IMR-90 (cell line): ENCODE results near the gene SMYD2. TPM values are rescaled to one million over a fixed set of nuclear protein-coding genes. Genes with fewer than 3 reads are reported as not detected.

ENCODE experiments used
- ATAC-seq: fragments of 200-7000 bp; cut with Tn5 transposase; 2 replicates; pipeline ENCODE4 v1.9.1; 2020; ENCODE audit warnings: low read depth, mild to moderate bottlenecking, moderate library complexity
- BruUV-seq: library from RNA; stranded (reverse); fragments of 400-500 nt; replicated peaks from 2 replicates; lab custom pipeline; 2021; lab: Mats Ljungman, UMichigan
- CTCF ChIA-PET: fragments of 300-600 bp; formaldehyde crosslinking; extraction: SDS; loops from one replicate; lab custom pipeline; 2021; ENCODE audit warnings: antibody characterized with exemption; lab: Yijun Ruan, JAX
- POLR2A ChIA-PET: fragments of 300-600 bp; sonication (Branson Sonifier 250); formaldehyde crosslinking; loops from one replicate; lab custom pipeline; 2022; ENCODE audit warnings: antibody characterized with exemption; ENCODE audit not compliant: unreplicated experiment; lab: Charles Lee
- DNase-seq: peaks from one replicate; pipeline ENCODE4 v3.0.0; 2013
- H2AFZ ChIP-seq: replicated peaks from 2 replicates; pipeline ENCODE3; 2013; ENCODE audit warnings: low read length, mild to moderate bottlenecking; ENCODE audit not compliant: poor library complexity
- H2AK5ac ChIP-seq: 2 replicates; pipeline ENCODE4 v1.6.1; 2013; ENCODE audit warnings: low read depth, low read length, inconsistent platforms
- H2AK9ac ChIP-seq: replicated peaks from 2 replicates; pipeline ENCODE3; 2013; ENCODE audit warnings: mild to moderate bottlenecking, low read depth, low read length, moderate library complexity; ENCODE audit not compliant: poor library complexity
- H2BK120ac ChIP-seq: 2 replicates; pipeline ENCODE4 v1.6.1; 2013; ENCODE audit warnings: low read depth, low read length, inconsistent platforms
- H2BK15ac ChIP-seq: 3 replicates; pipeline ENCODE4 v1.6.1; 2013; ENCODE audit warnings: low read depth, low read length, inconsistent platforms
- H2BK20ac ChIP-seq: 2 replicates; pipeline ENCODE4 v1.6.1; 2013; ENCODE audit warnings: low read depth, mild to moderate bottlenecking, inconsistent platforms, low read length, moderate library complexity
- H2BK5ac ChIP-seq: 2 replicates; pipeline ENCODE4 v1.6.1; 2013; ENCODE audit warnings: mild to moderate bottlenecking, low read depth, low read length, inconsistent platforms; ENCODE audit not compliant: poor library complexity, severe bottlenecking
- H3K14ac ChIP-seq: replicated peaks from 2 replicates; pipeline ENCODE4 v1.6.1; 2013; ENCODE audit warnings: low read depth, low read length, inconsistent platforms
- H3K18ac ChIP-seq: 2 replicates; pipeline ENCODE4 v1.6.1; 2013; ENCODE audit warnings: low read depth, low read length, control low read depth
- H3K23ac ChIP-seq: 2 replicates; pipeline ENCODE4 v1.6.1; 2013; ENCODE audit warnings: low read depth, low read length, inconsistent platforms
- H3K27ac ChIP-seq: 2 replicates; pipeline ENCODE4 v1.5.1; 2013; ENCODE audit warnings: mild to moderate bottlenecking, control low read depth, low read length; ENCODE audit not compliant: insufficient read depth
- H3K27me3 ChIP-seq: 2 replicates; pipeline ENCODE4 v1.6.1; 2013; ENCODE audit warnings: low read length; ENCODE audit not compliant: control insufficient read depth, insufficient read depth
- H3K36me3 ChIP-seq: 2 replicates; pipeline ENCODE4 v1.6.1; 2013; ENCODE audit warnings: low read length, mixed read lengths; ENCODE audit not compliant: control insufficient read depth, insufficient read depth
- H3K4ac ChIP-seq: 2 replicates; pipeline ENCODE4 v1.6.1; 2013; ENCODE audit warnings: low read depth, low read length, inconsistent platforms
- H3K4me1 ChIP-seq: 2 replicates; pipeline ENCODE4 v1.6.1; 2013; ENCODE audit warnings: low read length, mixed read lengths; ENCODE audit not compliant: control insufficient read depth, insufficient read depth
- H3K4me2 ChIP-seq: 2 replicates; pipeline ENCODE4 v1.6.1; 2013; ENCODE audit warnings: low read depth, mild to moderate bottlenecking, control low read depth, low read length, moderate library complexity
- H3K4me3 ChIP-seq: 2 replicates; pipeline ENCODE4 v1.5.1; 2013; ENCODE audit warnings: low read depth, mild to moderate bottlenecking, control low read depth, low read length, moderate library complexity; ENCODE audit not compliant: insufficient read depth
- H3K56ac ChIP-seq: 2 replicates; pipeline ENCODE4 v1.6.1; 2013; ENCODE audit warnings: low read length, inconsistent platforms; ENCODE audit not compliant: insufficient read depth; ENCODE audit errors: extremely low read depth
- H3K79me1 ChIP-seq, 2 experiments: 2 replicates each; pipeline ENCODE4 v1.6.1; 2013; ENCODE audit warnings: low read length in 2 of 2, inconsistent platforms in 1 of 2, low read depth in 1 of 2
- H3K9ac ChIP-seq: 2 replicates; pipeline ENCODE4 v1.6.1; 2013; ENCODE audit warnings: low read depth, low read length, control low read depth
- H3K9me1 ChIP-seq: 2 replicates; pipeline ENCODE4 v1.6.1; 2013; ENCODE audit warnings: low read length, inconsistent platforms; ENCODE audit not compliant: insufficient read depth
- H3K9me3 ChIP-seq: 2 replicates; pipeline ENCODE4 v1.6.1; 2013; ENCODE audit warnings: low read length; ENCODE audit not compliant: control insufficient read depth, insufficient read depth
- H4K20me1 ChIP-seq: 2 replicates; pipeline ENCODE4 v1.6.1; 2013; ENCODE audit warnings: low read length, inconsistent platforms; ENCODE audit not compliant: insufficient read depth
- H4K5ac ChIP-seq: 2 replicates; pipeline ENCODE4 v1.6.1; 2013; ENCODE audit warnings: mild to moderate bottlenecking, low read depth, low read length, control low read depth
- H4K8ac ChIP-seq, 2 experiments: 2 replicates each; pipeline ENCODE4 v1.6.1; 2013; ENCODE audit warnings: low read depth in 2 of 2, low read length in 2 of 2, control low read depth in 1 of 2, inconsistent platforms in 1 of 2
- H4K91ac ChIP-seq: 2 replicates; pipeline ENCODE4 v1.6.1; 2013; ENCODE audit warnings: low read depth, low read length, inconsistent platforms; ENCODE audit not compliant: insufficient read depth
- POLR2A ChIP-seq: IDR thresholded peaks from 2 replicates; pipeline ENCODE4 v1.6.1; 2012; ENCODE audit warnings: mild to moderate bottlenecking, low read depth, low read length
- WGBS, 2 experiments: methylation state at CpG; one replicate each; pipeline versions ENCODE4 v1.1.5 to v1.1.7; 2013; ENCODE audit warnings: missing lambda C conversion rate in 2 of 2; ENCODE audit not compliant: insufficient read length in 1 of 2; ENCODE audit errors: extremely low coverage in 2 of 2; 5-methylcytosine and 5-hydroxymethylcytosine counted together
- dilution Hi-C: fragments of 300-500 bp; cut with HindIII; formaldehyde crosslinking; loops from one replicate; pipeline ENCODE4 v1.14.3; 2018; ENCODE audit warnings: low sequenced_read_pairs; ENCODE audit not compliant: unreplicated experiment
- in situ Hi-C: fragments of 300-500 bp; cut with MboI; formaldehyde crosslinking; loops from 3 replicates; pipeline ENCODE4 v1.14.3; 2019; ENCODE audit warnings: low sequenced_read_pairs, inconsistent platforms, mixed read lengths
- intact Hi-C: fragments of 100-400 bp; cut with micrococcal nuclease; formaldehyde crosslinking; loops from 2 replicates; pipeline ENCODE4 v1.10.0; 2022
- polyA plus RNA-seq, 3 experiments: library from polyadenylated mRNA; depleted of rRNA; stranded (reverse); fragments of >200 nt; gene quantifications; 2 replicates each; pipeline ENCODE4 v1.2.3, GENCODE V29; 2012; ENCODE audit warnings: low replicate concordance in 1 of 3
- total RNA-seq: library from RNA; depleted of rRNA; stranded (reverse); fragments of >200 nt; gene quantifications from 2 replicates; pipeline ENCODE4 v1.2.3, GENCODE V29; 2012

Gene SMYD2
- total and polyA plus RNA-seq, 2 of the 4 experiments (the other 2 are of a cell fraction) = 32.7 to 61.7 TPM

GRCh38 chr1:214364786-214365295 lies 83.9 kb downstream of the SMYD2 start:
- no peaks in the 10 kb centered on the region for H3K4me1 ChIP-seq
- H3K4me3 ChIP-seq = no peak overlapping the region
- H3K27me3 ChIP-seq = no peaks in the 10 kb centered on the region
- TF ChIP-seq POLR2A = no peak
- POLR2A ChIA-PET = no interaction called here
- no peak overlapping the region for H2BK120ac ChIP-seq
- H4K8ac ChIP-seq = no peak overlapping the region
- H3K36me3 ChIP-seq = peaks cover 53% of the 10 kb centered on the region
- no peak overlapping the region for H4K91ac ChIP-seq
- CTCF ChIA-PET = no interaction called here
- H4K20me1 ChIP-seq = no peaks in the 10 kb centered on the region; the same call in 1 of the 2 replicates
- no peak overlapping the region for H3K4me2 ChIP-seq
- no TSS peak for BruUV-seq
- DNase-seq (no peak), ATAC-seq (no peak)
- H2BK20ac ChIP-seq = no peak overlapping the region
- no peak overlapping the region for H3K27ac ChIP-seq
- no peak overlapping the region for H3K18ac ChIP-seq
- no peaks in the 10 kb centered on the region for H3K9me3 ChIP-seq
- dilution Hi-C loops (no loop called here), in situ Hi-C loops (no loop called here), intact Hi-C loops (no loop called here)
- H3K9me1 ChIP-seq = peaks cover 19% of the 10 kb centered on the region
- H3K79me1 ChIP-seq = peaks cover 31 to 49% of the 10 kb centered on the region in 2 experiments
- H3K4ac ChIP-seq = no peak overlapping the region
- WGBS, 2 experiments = no CpG with 5 or more reads among the region's 4 CpGs
- no peak overlapping the region for H3K56ac ChIP-seq
- H2AK9ac ChIP-seq = no peak overlapping the region
- H2AK5ac ChIP-seq = no peak overlapping the region
- H2BK5ac ChIP-seq = no peak overlapping the region
- H3K14ac ChIP-seq = no peak overlapping the region
- no peak overlapping the region for H3K9ac ChIP-seq
- H2AFZ ChIP-seq = no peak overlapping the region
- H3K23ac ChIP-seq = no peak overlapping the region
- no peak overlapping the region for H4K5ac ChIP-seq
- H2BK15ac ChIP-seq = no peak overlapping the region
